ENCODE results near the gene CARD16.
"Not testable (repeated sequence)": the region's sequence is repeated elsewhere in the genome, so short reads cannot be mapped to it uniquely, and the experiment has no call there.

Gene CARD16

GRCh38 chr11:105034813-105035620, 10.1 kb downstream of the CARD16 start, which contains the start of gene CASP1:
CASP1 (minus strand) TSS chr11:105035144; CDS start chr11:105035113, 31 bp downstream.
- Histone ChIP-seq H3K4me3 (peak within 1 kb of the TSS in 7 of 10 experiments; percentile 40 to 66 (median 54); a peak in 14 of 20 replicates), H3K27ac (peak within 1 kb of the TSS; percentile 52 to 88 (median 73)), H4K20me1 (no peaks in the 10 kb centered on the region), H3K36me3 (peaks cover 0 to 59% (median 0%) of the 10 kb centered on the region in 11 experiments; a peak in 11 of 22 replicates), H3K4me2 (peak within 1 kb of the TSS; percentile 42 to 99 (median 63)), H3K9ac (peak within 1 kb of the TSS; percentile 26 to 79 (median 71); a peak in 18 of 22 replicates), H3K9me3 (replicated peaks in 1 of 11) (peaks cover 10 to 52% (median 20%) of the 10 kb centered on the region in 11 experiments), H3K27me3 (no peaks in the 10 kb centered on the region), H3K4me1 (peaks cover 0 to 75% (median 26%) of the 10 kb centered on the region in 10 experiments; a peak in 18 of 20 replicates)
- peak in 8 of 11 experiments; percentile 39 to 77 (median 62); a peak in 10 of 22 replicates for TF ChIP-seq Cebpa-rat (IDR thresholded peaks at IDR 0.05)

GRCh38 chr11:105034388-105034787, 10.7 kb downstream of the CARD16 start:
- H3K4me2 ChIP-seq, result peak overlapping the region; percentile 42 to 99 (median 63); a peak in 21 of 22 replicates
- H3K27me3 ChIP-seq, H4K20me1 ChIP-seq: not testable (repeated sequence)
- peaks cover 10 to 52% (median 20%) of the 10 kb centered on the region in 11 experiments for H3K9me3 ChIP-seq (replicated peaks in 1 of 11)
- H3K27ac ChIP-seq, result peak overlapping the region; percentile 52 to 88 (median 73); a peak in 21 of 22 replicates
- H3K36me3 ChIP-seq, result peaks cover 0 to 59% (median 6%) of the 10 kb centered on the region in 11 experiments; a peak in 12 of 22 replicates
- H3K4me3 ChIP-seq, result peak overlapping the region in 7 of 10 experiments; percentile 40 to 66 (median 54); a peak in 13 of 20 replicates
- H3K9ac ChIP-seq, result peak overlapping the region in 10 of 11 experiments; percentile 26 to 79 (median 72); a peak in 15 of 22 replicates
- peaks cover 0 to 81% (median 26%) of the 10 kb centered on the region in 10 experiments; a peak in 18 of 20 replicates for H3K4me1 ChIP-seq

GRCh38 chr11:105033781-105034180, 11.4 kb downstream of the CARD16 start:
- Histone ChIP-seq H3K4me1 (peaks cover 0 to 86% (median 26%) of the 10 kb centered on the region in 10 experiments; a peak in 18 of 20 replicates), H3K4me2 (peak overlapping the region in 8 of 11 experiments; percentile 42 to 99 (median 76); a peak in 15 of 22 replicates), H3K27me3 (no peaks in the 10 kb centered on the region), H3K27ac (peak overlapping the region in 10 of 11 experiments; percentile 63 to 88 (median 74); a peak in 16 of 22 replicates), H3K9me3 (replicated peaks in 1 of 11) (peaks cover 10 to 48% (median 20%) of the 10 kb centered on the region in 11 experiments), H3K4me3 (peak overlapping the region in 5 of 10 experiments; percentile 52 to 66 (median 56); a peak in 9 of 20 replicates), H4K20me1 (no peaks in the 10 kb centered on the region), H3K9ac (peak overlapping the region in 4 of 11 experiments; percentile 71 to 79 (median 76); a peak in 7 of 22 replicates), H3K36me3 (peaks cover 0 to 59% (median 7%) of the 10 kb centered on the region in 11 experiments; a peak in 12 of 22 replicates)
- TF ChIP-seq Cebpa-rat (IDR thresholded peaks at IDR 0.05), result no peak

GRCh38 chr11:105033343-105033742, 11.8 kb downstream of the CARD16 start:
- no peak for TF ChIP-seq Cebpa-rat (IDR thresholded peaks at IDR 0.05)
- H3K27me3 ChIP-seq, result no peaks in the 10 kb centered on the region
- H3K9ac ChIP-seq, result peak overlapping the region in 3 of 11 experiments; percentile 75 to 79 (median 78); a peak in 6 of 22 replicates
- H3K9me3 ChIP-seq (replicated peaks in 1 of 11), result peaks cover 10 to 44% (median 16%) of the 10 kb centered on the region in 11 experiments
- H3K36me3 ChIP-seq, result peaks cover 0 to 59% (median 7%) of the 10 kb centered on the region in 11 experiments; a peak in 12 of 22 replicates
- H4K20me1 ChIP-seq, result no peaks in the 10 kb centered on the region
- H3K27ac ChIP-seq, result peak overlapping the region in 7 of 11 experiments; percentile 63 to 88 (median 76); a peak in 9 of 22 replicates
- peak overlapping the region in 4 of 10 experiments; percentile 54 to 66 (median 57); a peak in 10 of 20 replicates for H3K4me3 ChIP-seq
- peaks cover 0 to 88% (median 26%) of the 10 kb centered on the region in 10 experiments; a peak in 18 of 20 replicates for H3K4me1 ChIP-seq
- peak overlapping the region in 7 of 11 experiments; percentile 57 to 99 (median 79); a peak in 13 of 22 replicates for H3K4me2 ChIP-seq

- Histone ChIP-seq H3K27me3 (no peaks in the 10 kb centered on the region), H4K20me1 (no peaks in the 10 kb centered on the region), H3K4me3 (peak overlapping the region in 3 of 10 experiments; percentile 54 to 58 (median 56); a peak in 6 of 20 replicates)
Observed at GRCh38 chr11:105032495-105032894, 12.6 kb downstream of the CARD16 start.

GRCh38 chr11:105027678-105028077, 17.5 kb downstream of the CARD16 start:
- Histone ChIP-seq H3K27me3 (no peaks in the 10 kb centered on the region), H3K9me3 (replicated peaks in 1 of 11) (peaks cover 0 to 37% (median 0%) of the 10 kb centered on the region in 11 experiments; a peak in 4 of 22 replicates), H3K4me3 (peak overlapping the region in 1 of 10 experiments; percentile 16; a peak in 1 of 20 replicates), H4K20me1 (no peaks in the 10 kb centered on the region), H3K4me1 (peaks cover 8 to 88% (median 18%) of the 10 kb centered on the region in 10 experiments), H3K4me2 (peak overlapping the region in 5 of 11 experiments; percentile 36 to 84 (median 71); a peak in 7 of 22 replicates), H3K36me3 (peaks cover 0 to 67% (median 7%) of the 10 kb centered on the region in 11 experiments; a peak in 12 of 22 replicates), H3K9ac (no peak overlapping the region), H3K27ac (peak overlapping the region in 3 of 11 experiments; percentile 38 to 54 (median 39); a peak in 4 of 22 replicates)
- no peak for TF ChIP-seq Cebpa-rat (IDR thresholded peaks at IDR 0.05)

More at GRCh38 chr11:105032495-105032894, 12.6 kb downstream of the CARD16 start:
- H3K9ac ChIP-seq, result peak overlapping the region in 3 of 11 experiments; percentile 75 to 79 (median 78); a peak in 3 of 22 replicates
- no peak for TF ChIP-seq Cebpa-rat (IDR thresholded peaks at IDR 0.05)
- H3K27ac ChIP-seq, result peak overlapping the region in 3 of 11 experiments; percentile 63 to 76 (median 75); a peak in 2 of 22 replicates
- peaks cover 5 to 36% (median 7%) of the 10 kb centered on the region in 11 experiments; a peak in 21 of 22 replicates for H3K9me3 ChIP-seq (replicated peaks in 1 of 11)
- H3K4me2 ChIP-seq, result peak overlapping the region in 4 of 11 experiments; percentile 74 to 99 (median 80); a peak in 8 of 22 replicates
- H3K4me1 ChIP-seq, result peaks cover 0 to 88% (median 29%) of the 10 kb centered on the region in 10 experiments; a peak in 18 of 20 replicates
- H3K36me3 ChIP-seq, result peaks cover 0 to 55% (median 7%) of the 10 kb centered on the region in 11 experiments; a peak in 12 of 22 replicates

GRCh38 chr11:105024394-105024793, 20.7 kb downstream of the CARD16 start:
- no peak overlapping the region for H3K9ac ChIP-seq
- peaks cover 8 to 65% (median 22%) of the 10 kb centered on the region in 10 experiments for H3K4me1 ChIP-seq
- no peaks in the 10 kb centered on the region for H4K20me1 ChIP-seq
- no peak overlapping the region for H3K4me3 ChIP-seq
- H3K27me3 ChIP-seq, result no peaks in the 10 kb centered on the region
- H3K36me3 ChIP-seq, result peaks cover 0 to 43% (median under 1%) of the 10 kb centered on the region in 11 experiments; a peak in 11 of 22 replicates
- H3K9me3 ChIP-seq (replicated peaks in 1 of 11), result peaks cover 0 to 19% (median 0%) of the 10 kb centered on the region in 11 experiments; a peak in 2 of 22 replicates
- peak overlapping the region in 5 of 11 experiments; percentile 74 to 93 (median 81); a peak in 9 of 22 replicates for H3K4me2 ChIP-seq
- H3K27ac ChIP-seq, result peak overlapping the region in 3 of 11 experiments; percentile 73 to 89 (median 85); a peak in 5 of 22 replicates
- no peak for TF ChIP-seq Cebpa-rat (IDR thresholded peaks at IDR 0.05)
